Effector memory CD4-positive, alpha-beta T cell (primary cell): ENCODE results near the gene CACNA1G.

Experiments
- DNase-seq, 3 donors: peaks; one replicate each; pipeline ENCODE4 v3.0.0-alpha.2; 2020
- H3K27ac ChIP-seq: 2 replicates; pipeline ENCODE4 v1.7.0; 2013; ENCODE audit warnings: mild to moderate bottlenecking, low read length, moderate library complexity; ENCODE audit not compliant: insufficient read depth, poor library complexity, severe bottlenecking
- H3K27me3 ChIP-seq: replicated peaks from 2 replicates; pipeline ENCODE4 v1.7.0; 2013; ENCODE audit warnings: mild to moderate bottlenecking, low read length; ENCODE audit not compliant: insufficient read depth, control insufficient read depth, poor library complexity, severe bottlenecking
- H3K36me3 ChIP-seq: 2 replicates; pipeline ENCODE4 v1.7.0; 2013; ENCODE audit warnings: mild to moderate bottlenecking, low read length, moderate library complexity; ENCODE audit not compliant: control insufficient read depth, insufficient read depth
- H3K4me1 ChIP-seq: 2 replicates; pipeline ENCODE4 v1.7.0; 2013; ENCODE audit warnings: low read length, mild to moderate bottlenecking; ENCODE audit not compliant: control insufficient read depth, insufficient read depth, poor library complexity, severe bottlenecking
- H3K4me3 ChIP-seq: 2 replicates; pipeline ENCODE4 v1.7.0; 2013; ENCODE audit warnings: low read length, low read depth, mild to moderate bottlenecking; ENCODE audit not compliant: insufficient read depth, poor library complexity, severe bottlenecking
- H3K9me3 ChIP-seq: 2 replicates; pipeline ENCODE4 v1.7.0; 2013; ENCODE audit warnings: mild to moderate bottlenecking, low read length, moderate library complexity; ENCODE audit not compliant: control insufficient read depth

CACNA1G gene

DNA sequence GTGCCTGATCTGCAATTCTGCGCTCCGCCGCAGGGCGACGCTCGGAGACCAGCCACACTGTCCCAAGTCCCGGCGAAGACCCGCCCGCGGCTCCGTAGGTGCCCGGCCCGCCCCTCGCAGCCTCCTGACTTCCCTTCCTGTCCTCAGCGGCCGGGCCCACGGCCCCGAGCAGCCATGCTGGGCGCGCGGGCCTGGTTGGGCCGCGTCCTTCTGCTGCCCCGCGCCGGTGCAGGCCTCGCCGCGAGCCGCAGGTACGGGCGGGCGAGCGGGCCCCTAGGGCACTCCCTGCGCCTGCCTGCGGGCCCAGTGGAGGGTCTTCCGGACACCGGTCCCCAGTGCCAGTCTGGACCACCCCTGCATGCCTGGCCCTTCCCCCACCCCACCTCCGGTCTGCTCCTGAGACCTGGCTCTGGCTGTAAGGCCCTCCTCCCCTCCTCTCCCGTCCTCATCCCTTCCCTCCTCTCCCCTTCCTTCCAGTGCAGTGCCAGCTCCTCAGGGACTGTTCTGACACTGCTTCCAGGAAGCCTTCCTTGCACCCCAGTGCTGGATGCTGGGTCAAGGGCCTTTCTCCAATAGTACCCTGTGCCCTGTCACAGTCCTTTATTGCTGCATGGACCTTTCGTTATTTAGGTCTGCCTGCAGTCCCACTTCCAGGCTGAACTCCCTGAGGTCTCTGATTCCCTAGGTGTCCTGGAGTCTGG lies 13.3 kb upstream of the CACNA1G start, which contains the start of gene SPATA20:
SPATA20 (plus strand) TSS at position 140 of the 701 bp plus-strand sequence; CDS start at position 175, 35 bp downstream.
- Histone ChIP-seq H3K9me3 (no peaks in the 10 kb centered on the region), H3K27ac (peak within 1 kb of the TSS; percentile 52), H3K27me3 (no peaks in the 10 kb centered on the region), H3K4me3 (peak within 1 kb of the TSS; percentile 42), H3K4me1 (peaks cover 20% of the 10 kb centered on the region), H3K36me3 (no peaks in the 10 kb centered on the region)
- peak; percentile 65 to 76 (median 74) for DNase-seq

DNA sequence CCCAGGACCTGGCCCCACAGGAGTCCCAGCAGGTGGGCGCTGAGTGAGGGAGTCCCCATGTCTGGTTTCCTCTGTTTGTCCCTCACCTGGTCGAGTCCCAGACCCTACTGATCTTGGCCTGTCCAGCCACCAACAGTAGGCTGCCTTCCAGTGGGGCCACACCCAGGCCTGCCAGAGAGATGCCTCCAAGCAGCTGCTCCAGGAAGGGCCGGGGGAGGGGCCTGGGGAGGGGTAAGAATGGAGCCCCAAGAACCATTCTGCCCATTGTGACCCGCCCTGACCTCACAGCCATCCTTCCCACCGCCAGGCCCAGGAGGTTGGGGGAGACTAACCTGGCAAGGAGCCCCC lies 12.8 kb upstream of the CACNA1G start:
- Histone ChIP-seq H3K9me3 (no peaks in the 10 kb centered on the region), H3K4me3 (peak overlapping the region; percentile 42), H3K27ac (no peak overlapping the region), H3K36me3 (no peaks in the 10 kb centered on the region), H3K4me1 (peaks cover 16% of the 10 kb centered on the region), H3K27me3 (no peaks in the 10 kb centered on the region)
- no peak for DNase-seq

DNA sequence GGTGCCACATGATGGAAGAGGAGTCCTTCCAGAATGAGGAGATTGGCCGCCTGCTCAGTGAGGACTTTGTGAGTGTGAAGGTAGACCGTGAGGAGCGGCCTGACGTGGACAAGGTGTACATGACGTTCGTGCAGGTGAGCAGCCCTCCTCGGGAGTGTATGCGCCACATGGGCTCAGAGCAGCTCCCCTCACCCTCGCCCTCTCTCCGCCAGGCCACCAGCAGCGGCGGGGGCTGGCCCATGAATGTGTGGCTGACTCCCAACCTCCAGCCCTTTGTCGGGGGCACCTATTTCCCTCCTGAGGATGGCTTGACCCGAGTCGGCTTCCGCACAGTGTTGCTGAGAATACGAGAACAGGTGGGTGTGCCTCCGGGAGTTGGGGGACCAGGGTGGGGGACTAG lies 11.7 kb upstream of the CACNA1G start:
- Histone ChIP-seq H3K9me3 (no peaks in the 10 kb centered on the region), H3K4me3 (no peak overlapping the region), H3K27ac (no peak overlapping the region), H3K4me1 (peaks cover 16% of the 10 kb centered on the region), H3K36me3 (no peaks in the 10 kb centered on the region), H3K27me3 (no peaks in the 10 kb centered on the region)
- no peak for DNase-seq

DNA sequence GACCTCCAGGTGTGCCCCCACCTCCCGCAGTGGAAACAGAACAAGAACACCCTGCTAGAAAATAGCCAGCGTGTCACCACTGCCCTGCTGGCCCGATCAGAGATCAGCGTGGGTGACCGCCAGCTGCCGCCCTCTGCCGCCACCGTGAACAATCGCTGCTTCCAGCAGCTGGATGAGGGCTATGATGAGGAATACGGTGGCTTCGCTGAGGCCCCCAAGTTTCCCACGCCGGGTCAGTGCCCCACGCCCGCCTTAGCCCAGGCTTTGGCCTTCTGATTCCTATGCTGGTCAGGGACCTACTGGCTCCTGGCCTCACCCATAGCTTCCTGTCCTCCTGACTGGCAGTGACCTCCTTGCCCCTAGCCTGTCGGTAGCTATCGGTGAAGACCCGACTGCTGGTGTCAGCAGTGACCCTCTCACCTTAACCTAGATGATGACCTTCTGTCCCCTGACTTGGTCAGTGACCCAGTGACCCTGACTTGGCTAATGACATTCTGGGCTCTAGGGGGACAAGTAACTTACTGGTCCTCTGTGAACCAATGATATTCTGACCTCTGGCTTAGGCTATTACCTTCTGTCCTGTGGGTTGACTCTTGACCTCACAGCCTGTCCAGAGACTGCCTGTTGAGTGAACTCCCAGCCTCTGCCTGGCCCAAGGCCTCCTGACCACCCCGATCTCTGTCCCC lies 11.1 kb upstream of the CACNA1G start:
- Histone ChIP-seq H3K27ac (no peak overlapping the region), H3K9me3 (no peaks in the 10 kb centered on the region), H3K36me3 (no peaks in the 10 kb centered on the region), H3K4me3 (no peak overlapping the region), H3K4me1 (peaks cover 16% of the 10 kb centered on the region), H3K27me3 (no peaks in the 10 kb centered on the region)
- no peak for DNase-seq

DNA sequence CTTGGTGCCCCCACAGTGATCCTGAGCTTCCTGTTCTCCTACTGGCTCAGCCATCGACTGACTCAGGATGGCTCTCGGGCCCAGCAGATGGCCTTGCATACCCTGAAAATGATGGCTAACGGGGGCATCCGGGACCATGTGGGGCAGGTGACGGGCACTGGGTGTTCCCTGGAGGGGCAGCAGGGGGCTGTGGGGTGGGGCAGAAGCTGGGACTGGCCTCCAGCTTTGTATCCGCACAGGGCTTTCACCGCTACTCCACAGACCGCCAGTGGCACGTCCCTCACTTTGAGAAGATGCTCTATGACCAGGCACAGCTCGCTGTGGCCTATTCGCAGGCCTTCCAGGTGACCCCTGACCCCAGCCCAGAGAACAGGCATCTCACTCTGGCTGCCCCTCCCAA lies 10.5 kb upstream of the CACNA1G start:
- H3K4me1 ChIP-seq = peaks cover 16% of the 10 kb centered on the region
- H3K4me3 ChIP-seq = no peak overlapping the region
- no peaks in the 10 kb centered on the region for H3K36me3 ChIP-seq

DNA sequence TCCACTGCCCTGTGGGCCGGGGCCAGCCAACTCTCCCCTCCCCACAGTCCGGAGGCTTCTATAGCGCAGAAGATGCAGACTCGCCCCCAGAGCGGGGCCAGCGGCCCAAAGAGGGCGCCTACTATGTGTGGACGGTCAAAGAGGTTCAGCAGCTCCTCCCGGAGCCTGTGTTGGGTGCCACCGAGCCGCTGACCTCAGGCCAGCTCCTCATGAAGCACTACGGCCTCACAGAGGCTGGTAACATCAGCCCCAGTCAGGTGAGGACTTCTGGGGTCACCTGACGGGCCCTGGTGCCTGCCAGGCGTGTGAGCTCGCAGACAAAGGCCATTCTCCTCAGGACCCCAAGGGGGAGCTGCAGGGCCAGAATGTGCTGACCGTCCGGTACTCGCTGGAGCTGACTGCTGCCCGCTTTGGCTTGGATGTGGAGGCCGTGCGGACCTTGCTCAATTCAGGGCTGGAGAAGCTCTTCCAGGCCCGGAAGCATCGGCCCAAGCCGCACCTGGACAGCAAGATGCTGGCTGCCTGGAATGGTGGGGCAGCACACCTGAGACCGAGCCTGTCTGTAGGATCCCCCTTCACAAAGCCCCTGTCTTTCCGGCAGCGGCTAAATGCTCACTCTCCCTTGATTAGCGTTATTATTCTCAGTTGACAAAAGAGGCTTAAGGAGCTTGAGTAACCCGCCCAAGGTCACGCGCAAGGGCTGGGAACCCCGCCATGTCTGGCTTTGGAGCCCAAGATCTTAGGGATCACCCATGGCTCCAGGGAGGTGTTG lies 9.7 kb upstream of the CACNA1G start:
- no peaks in the 10 kb centered on the region for H3K27me3 ChIP-seq
- no peaks in the 10 kb centered on the region for H3K36me3 ChIP-seq
- no peak for DNase-seq
- H3K4me1 ChIP-seq = peaks cover 16% of the 10 kb centered on the region
- no peak overlapping the region for H3K4me3 ChIP-seq
- H3K9me3 ChIP-seq = no peaks in the 10 kb centered on the region
- H3K27ac ChIP-seq = no peak overlapping the region

More for the DNA sequence above, 10.5 kb upstream of the CACNA1G start:
- DNase-seq = no peak
- H3K27me3 ChIP-seq = no peaks in the 10 kb centered on the region
- H3K9me3 ChIP-seq = no peaks in the 10 kb centered on the region
- no peak overlapping the region for H3K27ac ChIP-seq

DNA sequence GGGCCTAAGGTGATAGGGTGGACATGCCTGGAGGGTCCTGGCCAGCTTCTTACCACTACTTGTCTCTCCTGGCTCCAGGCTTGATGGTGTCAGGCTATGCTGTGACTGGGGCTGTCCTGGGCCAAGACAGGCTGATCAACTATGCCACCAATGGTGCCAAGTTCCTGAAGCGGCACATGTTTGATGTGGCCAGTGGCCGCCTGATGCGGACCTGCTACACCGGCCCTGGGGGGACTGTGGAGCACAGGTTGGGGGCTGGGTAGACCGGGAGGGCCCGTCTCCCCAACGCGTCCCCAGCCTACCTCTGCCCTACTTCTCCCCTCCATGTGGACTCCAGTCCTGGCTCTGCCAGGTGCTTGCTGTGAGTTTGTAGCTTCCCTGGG lies 9.1 kb upstream of the CACNA1G start:
- no peak for DNase-seq
- Histone ChIP-seq H3K27me3 (no peaks in the 10 kb centered on the region), H3K4me1 (peaks cover 14% of the 10 kb centered on the region), H3K27ac (no peak overlapping the region), H3K36me3 (no peaks in the 10 kb centered on the region), H3K4me3 (no peak overlapping the region), H3K9me3 (no peaks in the 10 kb centered on the region)

DNA sequence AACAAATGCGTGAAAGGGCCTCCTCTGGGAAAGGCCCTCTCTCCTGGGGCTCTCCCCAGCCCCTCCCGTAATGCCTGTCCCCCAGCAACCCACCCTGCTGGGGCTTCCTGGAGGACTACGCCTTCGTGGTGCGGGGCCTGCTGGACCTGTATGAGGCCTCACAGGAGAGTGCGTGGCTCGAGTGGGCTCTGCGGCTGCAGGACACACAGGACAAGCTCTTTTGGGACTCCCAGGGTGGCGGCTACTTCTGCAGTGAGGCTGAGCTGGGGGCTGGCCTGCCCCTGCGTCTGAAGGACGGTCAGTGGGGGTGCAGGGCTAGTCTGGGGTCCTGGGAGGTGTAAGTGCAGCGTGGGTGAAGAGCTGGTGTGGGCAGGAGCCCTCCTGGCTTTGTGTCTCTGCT lies 8.6 kb upstream of the CACNA1G start:
- Histone ChIP-seq H3K4me1 (peaks cover 10% of the 10 kb centered on the region), H3K4me3 (no peak overlapping the region), H3K27ac (no peak overlapping the region), H3K36me3 (no peaks in the 10 kb centered on the region), H3K9me3 (no peaks in the 10 kb centered on the region), H3K27me3 (no peaks in the 10 kb centered on the region)
- DNase-seq = no peak

DNA sequence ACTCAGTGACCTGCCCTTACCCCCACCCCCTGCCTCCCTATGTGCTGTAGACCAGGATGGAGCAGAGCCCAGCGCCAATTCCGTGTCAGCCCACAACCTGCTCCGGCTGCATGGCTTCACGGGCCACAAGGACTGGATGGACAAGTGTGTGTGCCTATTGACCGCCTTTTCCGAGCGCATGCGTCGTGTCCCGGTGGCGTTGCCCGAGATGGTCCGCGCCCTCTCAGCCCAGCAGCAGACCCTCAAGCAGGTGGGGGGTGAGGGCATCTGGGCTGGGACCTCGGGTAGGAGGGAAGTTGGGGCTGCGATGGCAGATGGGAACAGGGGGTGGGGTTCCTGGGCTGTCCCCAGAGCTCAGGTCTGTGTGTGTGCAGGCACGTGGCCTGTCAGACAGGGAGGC lies 6.3 kb upstream of the CACNA1G start:
- no peak for DNase-seq
- no peak overlapping the region for H3K4me3 ChIP-seq
- no peaks in the 10 kb centered on the region for H3K36me3 ChIP-seq
- no peaks in the 10 kb centered on the region for H3K9me3 ChIP-seq
- no peak overlapping the region for H3K27ac ChIP-seq
- H3K4me1 ChIP-seq = peaks cover 5% of the 10 kb centered on the region
- peaks cover 15% of the 10 kb centered on the region for H3K27me3 ChIP-seq

DNA sequence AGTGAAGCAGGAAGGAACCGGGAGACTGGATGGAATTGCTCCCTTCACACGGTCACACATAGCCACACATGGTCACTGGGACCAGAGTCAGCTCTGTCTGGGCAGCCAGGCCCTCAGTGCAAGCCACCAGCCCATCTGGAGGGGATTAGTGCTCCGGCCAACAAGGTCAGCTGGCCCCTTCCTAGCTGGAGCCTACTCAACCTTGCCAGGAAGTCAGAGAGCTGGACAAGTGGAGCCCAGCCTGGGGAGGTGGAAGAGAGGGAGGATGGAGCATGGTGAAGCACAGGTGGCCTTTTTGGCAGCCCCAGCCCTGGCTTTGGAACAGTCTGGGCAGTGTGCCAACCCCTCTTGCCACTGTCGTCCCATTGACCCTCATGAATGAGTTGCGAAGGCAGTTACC lies 3.7 kb upstream of the CACNA1G start:
- H3K4me1 ChIP-seq = peaks cover 27% of the 10 kb centered on the region
- H3K27ac ChIP-seq = no peak overlapping the region
- no peaks in the 10 kb centered on the region for H3K9me3 ChIP-seq
- DNase-seq = no peak
- peaks cover 34% of the 10 kb centered on the region for H3K27me3 ChIP-seq
- H3K4me3 ChIP-seq = no peak overlapping the region
- H3K36me3 ChIP-seq = no peaks in the 10 kb centered on the region
